Measurements from ENCODE around the gene FBXW12.
"Not testable (repeated sequence)": the region's sequence is repeated elsewhere in the genome, so short reads cannot be mapped to it uniquely, and the experiment has no call there.

DNA sequence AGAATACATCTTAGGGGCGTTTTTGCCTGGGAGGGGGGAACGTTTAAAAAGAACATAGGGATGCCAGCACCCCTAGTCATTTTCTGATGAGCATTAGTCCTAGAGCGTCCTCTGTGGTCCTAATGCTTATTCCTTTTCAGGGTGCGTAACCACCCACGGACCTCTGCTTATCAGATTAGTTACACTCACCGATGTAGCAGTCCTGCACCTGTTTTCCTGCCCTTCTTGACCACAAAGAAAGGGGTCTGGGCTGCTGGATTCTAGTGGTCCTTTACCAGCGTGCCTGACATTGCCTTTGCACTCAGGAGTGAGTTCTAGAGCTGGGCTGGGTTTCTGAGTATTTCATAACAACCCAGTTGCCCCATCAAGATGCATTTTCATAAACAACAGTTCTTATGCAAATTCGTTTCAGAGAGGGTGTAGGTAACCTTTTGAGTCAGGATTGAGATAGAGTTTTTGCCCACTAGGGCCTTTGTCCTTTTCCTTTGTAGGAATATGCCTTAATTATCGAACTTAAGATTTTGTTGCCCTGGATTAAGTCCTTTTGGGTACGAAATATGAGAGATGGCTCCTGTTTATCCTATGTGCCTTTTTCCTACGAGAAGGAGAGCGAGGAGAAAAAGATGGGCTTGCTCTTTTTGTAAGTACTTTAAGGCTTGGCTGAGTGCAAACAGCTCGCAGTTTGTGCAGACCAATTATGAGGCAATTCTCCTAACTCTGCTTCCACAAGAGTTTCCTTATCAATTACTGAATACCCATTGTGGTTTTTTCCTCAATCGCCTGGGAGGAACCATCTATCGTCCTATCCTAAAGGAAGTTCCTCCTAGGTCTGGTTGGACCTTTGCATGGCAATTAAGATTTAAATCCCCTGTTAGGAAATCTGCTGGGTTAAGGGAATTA lies 38.4 kb upstream of the FBXW12 start, which contains the start of gene SPINK8:
- TF ChIP-seq, protein P1, sequence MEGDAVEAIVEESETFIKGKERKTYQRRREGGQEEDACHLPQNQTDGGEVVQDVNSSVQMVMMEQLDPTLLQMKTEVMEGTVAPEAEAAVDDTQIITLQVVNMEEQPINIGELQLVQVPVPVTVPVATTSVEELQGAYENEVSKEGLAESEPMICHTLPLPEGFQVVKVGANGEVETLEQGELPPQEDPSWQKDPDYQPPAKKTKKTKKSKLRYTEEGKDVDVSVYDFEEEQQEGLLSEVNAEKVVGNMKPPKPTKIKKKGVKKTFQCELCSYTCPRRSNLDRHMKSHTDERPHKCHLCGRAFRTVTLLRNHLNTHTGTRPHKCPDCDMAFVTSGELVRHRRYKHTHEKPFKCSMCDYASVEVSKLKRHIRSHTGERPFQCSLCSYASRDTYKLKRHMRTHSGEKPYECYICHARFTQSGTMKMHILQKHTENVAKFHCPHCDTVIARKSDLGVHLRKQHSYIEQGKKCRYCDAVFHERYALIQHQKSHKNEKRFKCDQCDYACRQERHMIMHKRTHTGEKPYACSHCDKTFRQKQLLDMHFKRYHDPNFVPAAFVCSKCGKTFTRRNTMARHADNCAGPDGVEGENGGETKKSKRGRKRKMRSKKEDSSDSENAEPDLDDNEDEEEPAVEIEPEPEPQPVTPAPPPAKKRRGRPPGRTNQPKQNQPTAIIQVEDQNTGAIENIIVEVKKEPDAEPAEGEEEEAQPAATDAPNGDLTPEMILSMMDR (IDR thresholded peaks at IDR 0.05 in 4 of 5, conservative IDR thresholded peaks at IDR 0.05 in 1 of 5): not testable (repeated sequence)
- not testable (repeated sequence) for TF ChIP-seq POLR2A (IDR thresholded peaks at IDR 0.05)
